ENCODE data around the gene GADL1. TPM values are rescaled to one million over a fixed set of nuclear protein-coding genes. Genes with fewer than 3 reads are reported as not detected.
A peak's percentile ranks its signal among the peaks of the same experiment; 100 is the strongest.

GADL1 gene
- total and polyA plus RNA-seq, 7 donors = 0.89 to 5.6 (median 1.5) TPM

- ATAC-seq (no peak), DNase-seq (no peak)
- TF ChIP-seq CTCF (IDR thresholded peaks at IDR 0.05) = no peak
- intact Hi-C loops (cut with DNase I) = no loop called here
- Histone ChIP-seq H3K9me3 (no peaks in the 10 kb centered on the region), H3K4me1 (no peaks in the 10 kb centered on the region), H3K36me3 (ENCODE audit: insufficient read depth in 1 of 2, low read depth in 1 of 2) (no peaks in the 10 kb centered on the region), H3K27ac (no peak overlapping the region), H3K27me3 (ENCODE audit: insufficient read depth in 3 of 3, low read length in 2 of 3) (no peaks in the 10 kb centered on the region), H3K4me3 (no peak overlapping the region)
These were observed 17.8 kb upstream of the GADL1 start for GRCh38 chr3:30912301-30912700.

GRCh38 chr3:30908456-30909037, 14.1 kb upstream of the GADL1 start:
- H3K36me3 ChIP-seq (ENCODE audit: insufficient read depth in 1 of 2, low read depth in 1 of 2) = no peaks in the 10 kb centered on the region
- no peak overlapping the region for H3K27ac ChIP-seq
- intact Hi-C loops (cut with DNase I) = no loop called here
- TF ChIP-seq CTCF (IDR thresholded peaks at IDR 0.05) = no peak
- no peak for ATAC-seq
- H3K4me3 ChIP-seq = no peak overlapping the region
- 59 to 62% (median 61%) methylated on average over 7 of the region's 7 CpGs for WGBS, 3 donors
- no peak for DNase-seq
- peaks cover 3% of the 10 kb centered on the region for H3K4me1 ChIP-seq
- no peaks in the 10 kb centered on the region for H3K27me3 ChIP-seq (ENCODE audit: insufficient read depth in 3 of 3, low read length in 2 of 3)
- H3K9me3 ChIP-seq = no peaks in the 10 kb centered on the region

GRCh38 chr3:30904996-30905395, 10.5 kb upstream of the GADL1 start:
- ATAC-seq (peak in 3 of 4 donors; percentile 52 to 80 (median 76)), DNase-seq (no peak)
- Histone ChIP-seq H3K4me1 (peaks cover 3% of the 10 kb centered on the region), H3K27me3 (ENCODE audit: insufficient read depth in 3 of 3, low read length in 2 of 3) (no peaks in the 10 kb centered on the region), H3K27ac (no peak overlapping the region), H3K9me3 (no peaks in the 10 kb centered on the region), H3K36me3 (ENCODE audit: insufficient read depth in 1 of 2, low read depth in 1 of 2) (no peaks in the 10 kb centered on the region), H3K4me3 (no peak overlapping the region)
- 31 to 34% (median 34%) methylated on average over 4 of the region's 4 CpGs for WGBS, 3 donors
- TF ChIP-seq CTCF (IDR thresholded peaks at IDR 0.05) = no peak
- intact Hi-C loops (cut with DNase I) = no loop called here

GRCh38 chr3:30895329-30895728, 868 bp upstream of the GADL1 start:
- DNase-seq (no peak), ATAC-seq (no peak)
- peak overlapping the region; percentile 79 for H3K27ac ChIP-seq
- H3K27me3 ChIP-seq (ENCODE audit: insufficient read depth in 3 of 3, low read length in 2 of 3) = no peaks in the 10 kb centered on the region
- intact Hi-C loops (cut with DNase I) = no loop called here
- H3K4me1 ChIP-seq = peaks cover 9% of the 10 kb centered on the region
- WGBS, 3 donors = 72 to 79% (median 74%) methylated on average over 5 of the region's 5 CpGs
- H3K36me3 ChIP-seq (ENCODE audit: insufficient read depth in 1 of 2, low read depth in 1 of 2) = no peaks in the 10 kb centered on the region
- no peak for TF ChIP-seq CTCF (IDR thresholded peaks at IDR 0.05)
- H3K9me3 ChIP-seq = no peaks in the 10 kb centered on the region
- H3K4me3 ChIP-seq = peak overlapping the region; percentile 74
